Loucy (cell line): ENCODE data around the gene DSCAML1.

Source experiments
- H2AFZ ChIP-seq: fragments of 200-600 bp; sonication (generic); 2 replicates; pipeline ENCODE4 v1.6.0; 2016; ENCODE audit warnings: antibody characterized with exemption, mild to moderate bottlenecking, low read length, moderate library complexity
- H3F3A ChIP-seq: fragments of 200-600 bp; 2 replicates; pipeline ENCODE4 v1.6.0; 2016; ENCODE audit warnings: antibody characterized with exemption, low read depth, mild to moderate bottlenecking
- H3K27me3 ChIP-seq: fragments of 200-600 bp; sonication (generic); 2 replicates; pipeline ENCODE4 v1.6.1; 2014; ENCODE audit warnings: low read length, mild to moderate bottlenecking; ENCODE audit not compliant: insufficient read depth, poor library complexity, severe bottlenecking
- H3K36me3 ChIP-seq: fragments of 200-600 bp; sonication (generic); 2 replicates; pipeline ENCODE4 v1.6.1; 2016; ENCODE audit warnings: low read length; ENCODE audit not compliant: insufficient read depth
- H3K4me1 ChIP-seq: fragments of 200-600 bp; sonication (generic); 2 replicates; pipeline ENCODE4 v1.5.1; 2014; ENCODE audit warnings: low read length, mild to moderate bottlenecking; ENCODE audit not compliant: insufficient read depth, poor library complexity, severe bottlenecking
- H3K4me2 ChIP-seq: fragments of 200-600 bp; sonication (generic); 2 replicates; pipeline ENCODE4 v1.6.0; 2014; ENCODE audit warnings: antibody characterized with exemption, low read length, low read depth, mild to moderate bottlenecking; ENCODE audit not compliant: poor library complexity, severe bottlenecking
- H3K4me3 ChIP-seq: fragments of 200-600 bp; sonication (generic); 2 replicates; pipeline ENCODE4 v1.5.1; 2014; ENCODE audit warnings: low read length, mild to moderate bottlenecking, mixed read lengths; ENCODE audit not compliant: poor library complexity, severe bottlenecking
- H3K79me2 ChIP-seq: fragments of 200-600 bp; sonication (generic); 2 replicates; pipeline ENCODE4 v1.6.1; 2014; ENCODE audit warnings: low read length; ENCODE audit not compliant: insufficient read depth
- H3K9ac ChIP-seq: fragments of 200-600 bp; sonication (generic); 2 replicates; pipeline ENCODE4 v1.6.0; 2014; ENCODE audit warnings: mild to moderate bottlenecking, low read depth, low read length, moderate library complexity; ENCODE audit not compliant: poor library complexity, severe bottlenecking
- H3K9me2 ChIP-seq: fragments of 200-600 bp; sonication (generic); replicated peaks from 2 replicates; pipeline ENCODE4 v1.6.1; 2016; ENCODE audit warnings: low read depth, low read length, mixed read lengths
- H3K9me3 ChIP-seq: fragments of 200-600 bp; sonication (generic); 2 replicates; pipeline ENCODE4 v1.6.1; 2014; ENCODE audit warnings: mild to moderate bottlenecking, antibody characterized with exemption, low read length, low read depth; ENCODE audit not compliant: insufficient read depth
- H4K20me1 ChIP-seq: fragments of 200-600 bp; sonication (generic); 2 replicates; pipeline ENCODE4 v1.6.0; 2014; ENCODE audit warnings: antibody characterized with exemption, low read length, mild to moderate bottlenecking; ENCODE audit not compliant: insufficient read depth, poor library complexity, severe bottlenecking
- CTCF ChIP-seq: fragments of 200-600 bp; sonication (generic); conservative IDR thresholded peaks from 2 replicates; pipeline ENCODE4 v1.5.1; 2014; ENCODE audit warnings: mild to moderate bottlenecking, antibody characterized with exemption, low read length
- EZH2phosphoT487 ChIP-seq: fragments of 200-600 bp; IDR thresholded peaks from 2 replicates; pipeline ENCODE4 v1.6.1; 2018; ENCODE audit warnings: antibody characterized with exemption, mild to moderate bottlenecking, moderate library complexity, borderline replicate concordance

The DSCAML1 gene

GRCh38 chr11:117716521-117717440 lies 80.2 kb downstream of the DSCAML1 start:
- Histone ChIP-seq H4K20me1 (no peaks in the 10 kb centered on the region), H3K9me2 (no peaks in the 10 kb centered on the region), H3K9ac (no peak overlapping the region), H3K4me3 (no peak overlapping the region), H3K36me3 (no peaks in the 10 kb centered on the region), H3K79me2 (no peaks in the 10 kb centered on the region), H3K9me3 (no peaks in the 10 kb centered on the region), H3F3A (no peaks in the 10 kb centered on the region), H3K4me1 (peaks cover 13% of the 10 kb centered on the region), H2AFZ (no peak overlapping the region), H3K27me3 (no peaks in the 10 kb centered on the region), H3K4me2 (no peak overlapping the region)
- TF ChIP-seq EZH2phosphoT487 (no peak), CTCF (no peak)

- Histone ChIP-seq H3K9me3 (no peaks in the 10 kb centered on the region), H4K20me1 (no peaks in the 10 kb centered on the region), H3K36me3 (no peaks in the 10 kb centered on the region), H3K4me3 (no peak overlapping the region), H3K9ac (no peak overlapping the region), H3F3A (no peaks in the 10 kb centered on the region), H3K9me2 (no peaks in the 10 kb centered on the region), H3K4me2 (no peak overlapping the region), H3K4me1 (peaks cover 13% of the 10 kb centered on the region), H3K79me2 (no peaks in the 10 kb centered on the region), H3K27me3 (no peaks in the 10 kb centered on the region), H2AFZ (no peak overlapping the region)
- TF ChIP-seq CTCF (no peak), EZH2phosphoT487 (no peak)
Observed at GRCh38 chr11:117715801-117716200, 81.2 kb downstream of the DSCAML1 start.

GRCh38 chr11:117713538-117713991 lies 83.5 kb downstream of the DSCAML1 start:
- no peak overlapping the region for H3K4me3 ChIP-seq
- H3K4me1 ChIP-seq = peaks cover 13% of the 10 kb centered on the region
- no peaks in the 10 kb centered on the region for H3K9me3 ChIP-seq
- H3K79me2 ChIP-seq = no peaks in the 10 kb centered on the region
- H3K9ac ChIP-seq = no peak overlapping the region
- H3K4me2 ChIP-seq = no peak overlapping the region
- H3F3A ChIP-seq = no peaks in the 10 kb centered on the region
- H2AFZ ChIP-seq = no peak overlapping the region
- no peaks in the 10 kb centered on the region for H3K9me2 ChIP-seq
- H4K20me1 ChIP-seq = no peaks in the 10 kb centered on the region
- H3K36me3 ChIP-seq = no peaks in the 10 kb centered on the region
- TF ChIP-seq CTCF (no peak), EZH2phosphoT487 (no peak)
- no peaks in the 10 kb centered on the region for H3K27me3 ChIP-seq
